Measurements from ENCODE around the gene TSPAN9. TPM values are rescaled to one million over a fixed set of nuclear protein-coding genes. Genes with fewer than 3 reads are reported as not detected.

The TSPAN9 gene
- total RNA-seq, 2 donors from 2014 or later, result 14.0 to 18.5 TPM

- TF ChIP-seq POLR2A (IDR thresholded peaks at IDR 0.05) (no peak), CTCF (IDR thresholded peaks at IDR 0.05) (no peak)
- Histone ChIP-seq H3K4me1 (no peaks in the 10 kb centered on the region), H3K36me3 (replicated peaks in 1 of 2; ENCODE audit: insufficient read depth in 1 of 2, low read depth in 2 of 2) (no peaks in the 10 kb centered on the region), H3K27me3 (no peaks in the 10 kb centered on the region), H3K4me3 (no peak overlapping the region), H3K9me3 (no peaks in the 10 kb centered on the region), H3K27ac (no peak overlapping the region)
- ATAC-seq (no peak), DNase-seq (no peak)
- intact Hi-C loops (cut with DNase I), result loop anchor here (5.0 kb wide), 1 partner anchor 133 kb away; no protein-coding TSS in a partner anchor
- WGBS, 2 donors, result 81% methylated on average over 9 of the region's 9 CpGs
Observed at GRCh38 chr12:3139760-3140159, 62.6 kb downstream of the TSPAN9 start.

DNA sequence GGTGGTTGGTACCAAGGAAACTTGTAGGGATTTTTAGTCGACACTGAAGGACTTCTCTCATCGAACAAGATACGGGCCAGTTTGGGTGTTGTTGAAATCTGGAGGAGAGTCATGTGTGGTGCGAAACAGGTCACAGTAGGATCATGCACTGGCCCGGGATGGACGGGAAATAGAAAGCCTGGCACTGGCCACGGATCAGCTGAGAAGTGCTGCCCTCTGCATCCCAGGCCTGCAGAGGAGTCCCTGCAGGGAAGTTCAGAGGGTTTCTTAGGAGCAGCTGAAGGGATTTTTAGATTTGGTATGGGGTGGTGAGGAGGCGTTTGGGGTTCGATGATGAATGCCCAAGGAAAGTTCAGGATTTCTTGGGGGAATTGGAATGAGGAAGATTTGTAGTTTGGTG lies 63.1 kb downstream of the TSPAN9 start:
- ATAC-seq, result no peak
- H3K36me3 ChIP-seq (replicated peaks in 1 of 2; ENCODE audit: insufficient read depth in 1 of 2, low read depth in 2 of 2), result no peaks in the 10 kb centered on the region
- intact Hi-C loops (cut with DNase I), result no loop called here
- 77 to 85% methylated on average over 9 of the region's 9 CpGs for WGBS, 2 donors
- H3K4me3 ChIP-seq, result no peak overlapping the region
- H3K9me3 ChIP-seq, result no peaks in the 10 kb centered on the region
- no peaks in the 10 kb centered on the region for H3K27me3 ChIP-seq
- no peak overlapping the region for H3K27ac ChIP-seq
- DNase-seq, result no peak
- TF ChIP-seq POLR2A (IDR thresholded peaks at IDR 0.05), result no peak
- TF ChIP-seq CTCF (IDR thresholded peaks at IDR 0.05), result no peak
- no peaks in the 10 kb centered on the region for H3K4me1 ChIP-seq

DNA sequence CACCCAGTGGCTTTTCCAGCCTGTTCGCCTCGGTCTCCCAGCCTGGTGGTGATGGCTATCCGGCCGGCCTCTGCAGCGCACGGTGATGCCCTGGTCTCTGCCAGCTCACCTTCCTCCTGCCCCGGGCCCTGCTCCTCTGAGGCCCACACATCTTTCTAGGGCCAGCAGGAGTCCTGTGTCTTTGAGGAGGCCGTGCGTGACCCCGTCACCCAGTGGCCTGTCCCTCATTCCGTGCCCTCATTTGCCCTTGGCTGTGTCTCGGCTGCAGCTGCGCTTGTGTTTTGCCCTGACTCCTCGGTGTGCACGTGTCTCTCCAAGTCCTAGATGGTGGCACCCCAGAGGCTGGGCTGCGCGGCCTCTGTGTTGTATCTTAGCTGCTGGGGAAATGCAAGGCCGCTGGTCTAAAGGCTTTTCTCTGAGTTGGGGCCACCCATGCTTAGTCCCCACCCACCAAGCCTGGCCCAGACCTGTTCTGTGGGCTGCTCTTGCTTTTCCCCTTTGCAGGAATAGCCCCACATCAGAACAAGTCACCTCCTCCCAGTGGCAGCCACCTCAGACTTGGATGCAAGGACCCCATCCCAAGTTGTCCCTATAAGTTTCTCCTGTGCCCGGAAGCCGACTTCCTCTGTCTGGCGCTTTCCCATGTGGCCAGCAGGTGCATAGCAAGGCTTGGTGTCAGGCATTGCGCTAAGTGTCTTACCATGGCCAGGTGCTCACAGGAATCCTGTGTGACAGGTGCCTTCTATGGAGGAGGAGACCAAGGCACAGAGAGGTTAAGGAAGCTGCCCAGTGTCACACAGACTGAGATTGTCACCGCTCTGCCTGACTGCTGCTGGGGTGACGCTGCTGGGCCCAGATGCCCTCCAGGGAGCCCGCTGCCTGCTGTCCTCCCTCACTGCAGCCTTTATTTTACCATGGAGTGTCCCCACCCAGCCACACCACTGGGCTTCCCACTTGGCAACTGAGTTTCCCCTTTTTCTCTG lies 64.5 kb downstream of the TSPAN9 start:
- Histone ChIP-seq H3K4me1 (no peaks in the 10 kb centered on the region), H3K9me3 (no peaks in the 10 kb centered on the region), H3K27ac (no peak overlapping the region), H3K4me3 (no peak overlapping the region), H3K27me3 (no peaks in the 10 kb centered on the region), H3K36me3 (replicated peaks in 1 of 2; ENCODE audit: insufficient read depth in 1 of 2, low read depth in 2 of 2) (no peaks in the 10 kb centered on the region)
- no peak for TF ChIP-seq POLR2A (IDR thresholded peaks at IDR 0.05)
- no peak for TF ChIP-seq CTCF (IDR thresholded peaks at IDR 0.05)
- WGBS, 2 donors, result 82 to 93% methylated on average over 12 to 25 of the region's 25 CpGs
- DNase-seq, result no peak
- ATAC-seq, result no peak
- intact Hi-C loops (cut with DNase I), result no loop called here

- WGBS, 2 donors, result 87 to 88% methylated on average over 14 of the region's 14 CpGs
Observed at GRCh38 chr12:3142386-3142785, 65.2 kb downstream of the TSPAN9 start.

GRCh38 chr12:3144495-3144894 lies 67.3 kb downstream of the TSPAN9 start:
- Histone ChIP-seq H3K4me3 (no peak overlapping the region), H3K9me3 (no peaks in the 10 kb centered on the region), H3K4me1 (no peaks in the 10 kb centered on the region), H3K27me3 (no peaks in the 10 kb centered on the region), H3K27ac (no peak overlapping the region), H3K36me3 (replicated peaks in 1 of 2; ENCODE audit: insufficient read depth in 1 of 2, low read depth in 2 of 2) (no peaks in the 10 kb centered on the region)
- WGBS, 2 donors, result 82 to 100% methylated on average over 2 to 7 of the region's 7 CpGs
- TF ChIP-seq CTCF (IDR thresholded peaks at IDR 0.05) (no peak), POLR2A (IDR thresholded peaks at IDR 0.05) (no peak)
- ATAC-seq (no peak), DNase-seq (no peak)
- intact Hi-C loops (cut with DNase I), result no loop called here

More at GRCh38 chr12:3142386-3142785, 65.2 kb downstream of the TSPAN9 start:
- Histone ChIP-seq H3K4me3 (no peak overlapping the region), H3K36me3 (replicated peaks in 1 of 2; ENCODE audit: insufficient read depth in 1 of 2, low read depth in 2 of 2) (no peaks in the 10 kb centered on the region), H3K4me1 (no peaks in the 10 kb centered on the region), H3K9me3 (no peaks in the 10 kb centered on the region), H3K27me3 (no peaks in the 10 kb centered on the region), H3K27ac (no peak overlapping the region)
- intact Hi-C loops (cut with DNase I), result no loop called here
- ATAC-seq (no peak), DNase-seq (no peak)
- TF ChIP-seq POLR2A (IDR thresholded peaks at IDR 0.05), result no peak

All from body of pancreas (tissue), 4 donors.